GM18870 (cell line): ENCODE data around the gene RNF26.

Experiments used
- ATAC-seq: cut with Tn5 transposase; IDR thresholded peaks from one replicate; pipeline ENCODE4 v1.9.1; 2021; ENCODE audit warnings: moderate library complexity; ENCODE audit not compliant: unreplicated experiment

The RNF26 gene

DNA sequence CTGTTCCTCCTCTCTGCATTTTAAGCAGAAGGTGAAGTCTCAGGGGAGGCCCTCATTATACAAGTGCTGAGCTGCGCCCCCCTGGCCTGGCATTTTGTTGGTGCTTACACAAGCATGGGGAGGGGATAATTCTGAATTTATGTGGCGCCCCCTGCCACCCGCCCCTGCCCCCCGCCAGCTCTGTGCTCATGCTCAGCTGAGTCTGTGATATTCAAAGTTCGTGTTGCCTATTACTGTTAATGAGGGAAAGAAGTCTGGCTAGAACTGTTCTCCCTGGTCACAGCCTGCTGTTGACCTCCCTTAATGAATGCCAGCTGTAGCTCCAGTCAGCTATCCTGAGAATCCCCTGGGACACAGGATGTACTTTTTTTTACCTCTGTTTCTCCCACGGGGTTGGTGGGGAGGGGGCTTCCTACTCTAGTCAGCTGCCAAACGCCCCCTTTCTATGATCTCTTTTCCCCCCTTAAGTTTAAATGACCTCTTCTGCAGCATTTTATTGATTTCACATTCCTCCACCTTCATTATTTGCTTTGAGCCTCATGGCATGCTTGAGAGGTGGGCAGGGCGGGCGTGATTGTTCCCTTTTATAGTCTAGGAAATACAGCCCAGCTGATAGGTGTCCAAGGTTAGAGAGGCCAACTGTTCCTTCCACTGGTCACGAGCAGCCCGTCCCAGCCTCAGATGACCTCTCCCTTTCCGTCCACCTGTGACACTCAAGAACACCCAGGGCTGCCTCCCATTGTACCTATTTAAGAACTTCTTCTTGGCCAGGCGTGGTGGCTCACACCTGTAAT lies 35.0 kb downstream of the RNF26 start:
- no peak for ATAC-seq

DNA sequence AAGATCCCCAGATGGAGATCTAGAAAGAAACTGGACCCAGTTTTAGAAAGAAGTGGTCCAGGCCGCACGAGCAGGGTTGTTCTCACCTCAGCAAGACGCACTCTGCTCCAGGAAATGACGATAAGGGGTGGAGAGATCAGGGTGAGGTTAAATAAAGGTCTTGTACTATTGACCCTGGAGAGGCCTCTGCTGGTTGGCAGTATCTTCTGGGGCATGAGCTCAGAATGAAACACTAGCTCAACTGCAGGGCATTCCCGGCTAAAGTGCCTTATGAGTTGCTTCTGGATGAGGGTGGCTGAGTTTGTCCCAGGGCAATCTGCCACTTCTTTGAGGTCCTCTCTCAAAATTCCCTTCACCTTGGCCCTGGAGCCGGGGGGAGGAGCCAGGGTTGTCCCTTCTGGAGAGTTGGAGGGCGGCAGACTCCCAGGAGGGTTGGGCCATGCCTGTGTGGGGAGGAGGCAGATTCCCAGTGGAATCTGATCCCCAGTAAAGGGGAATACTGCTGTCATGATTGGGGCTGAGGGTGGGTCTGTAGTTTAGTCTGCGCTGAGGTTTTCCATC lies 36.2 kb downstream of the RNF26 start:
- ATAC-seq = no peak

GRCh38 chr11:119371067-119371601 lies 36.8 kb downstream of the RNF26 start:
- ATAC-seq = no peak

GRCh38 chr11:119371778-119372182 lies 37.5 kb downstream of the RNF26 start:
- ATAC-seq = no peak

- no peak for ATAC-seq
Observed at GRCh38 chr11:119372260-119373058, 38.1 kb downstream of the RNF26 start.

- ATAC-seq = no peak
Observed at GRCh38 chr11:119373059-119373920, 39.0 kb downstream of the RNF26 start.

DNA sequence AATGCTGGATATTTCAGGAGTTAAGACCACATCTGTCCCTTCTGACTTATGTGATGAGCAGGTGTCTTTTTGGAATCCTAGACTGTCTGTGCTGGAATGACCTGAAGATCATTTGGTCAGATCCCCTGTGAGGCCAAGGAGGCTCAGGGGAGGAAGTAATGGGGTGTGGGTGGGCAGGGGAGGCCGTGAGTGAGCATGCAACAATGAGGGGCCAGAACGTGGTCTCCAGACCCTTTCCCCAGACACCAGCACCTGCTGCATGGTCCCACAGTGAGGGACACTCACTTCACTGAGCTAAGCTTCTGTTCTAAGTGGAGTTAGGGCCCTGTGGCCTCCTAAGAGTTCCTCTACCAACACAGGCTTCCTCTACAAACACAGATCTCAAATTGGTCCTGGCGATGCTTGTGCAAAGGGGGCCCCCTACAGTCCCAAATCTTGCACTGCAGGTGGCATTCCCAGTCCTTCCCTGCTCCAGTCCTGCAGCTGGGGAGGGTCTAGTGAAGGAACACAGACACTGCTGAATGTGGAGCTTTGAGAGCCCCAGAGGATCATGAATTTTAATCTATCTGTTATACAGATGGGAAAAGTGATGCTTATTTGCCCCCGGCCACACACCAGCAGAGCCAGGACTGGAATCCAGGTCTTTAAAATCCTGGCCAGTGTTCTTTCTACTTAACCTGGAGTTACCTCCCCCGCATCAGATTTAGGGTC lies 39.7 kb downstream of the RNF26 start:
- ATAC-seq = no peak

DNA sequence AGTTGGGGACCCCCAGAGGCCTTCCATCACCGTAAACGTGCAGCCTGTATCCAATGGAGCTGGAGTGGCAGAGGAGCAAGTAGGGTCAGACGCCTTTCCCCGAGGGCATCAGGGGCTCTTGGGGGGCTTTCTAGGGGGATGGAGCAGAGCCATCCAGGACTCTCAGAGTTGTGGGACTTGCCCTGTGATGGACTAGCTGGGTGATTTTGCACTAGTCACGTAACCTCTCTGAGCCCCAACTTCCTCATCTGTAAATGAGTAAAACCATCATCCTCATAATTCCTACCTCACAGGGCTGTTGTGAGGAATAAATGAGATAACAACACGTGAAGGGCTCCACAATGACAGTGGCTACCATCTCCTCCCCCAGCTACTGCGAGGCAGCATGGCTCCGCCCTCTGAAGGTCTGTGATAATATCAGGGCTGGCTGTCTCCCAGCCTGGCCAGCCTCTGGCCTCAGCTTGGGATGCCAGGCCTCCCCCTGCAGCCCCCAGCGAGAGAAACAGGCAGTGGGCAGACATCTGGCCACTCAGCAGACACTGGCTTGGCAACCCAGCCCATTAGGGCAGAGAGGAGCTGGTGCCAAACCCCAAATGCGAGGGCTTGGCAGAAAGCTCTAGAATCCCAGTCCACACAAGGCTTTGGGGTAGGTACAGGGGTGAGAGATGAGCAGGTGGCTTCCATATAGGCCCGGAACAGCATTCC lies 40.5 kb downstream of the RNF26 start:
- no peak for ATAC-seq

GRCh38 chr11:119375337-119376196 lies 41.2 kb downstream of the RNF26 start:
- ATAC-seq = no peak

GRCh38 chr11:119376197-119376847 lies 42.0 kb downstream of the RNF26 start:
- no peak for ATAC-seq

DNA sequence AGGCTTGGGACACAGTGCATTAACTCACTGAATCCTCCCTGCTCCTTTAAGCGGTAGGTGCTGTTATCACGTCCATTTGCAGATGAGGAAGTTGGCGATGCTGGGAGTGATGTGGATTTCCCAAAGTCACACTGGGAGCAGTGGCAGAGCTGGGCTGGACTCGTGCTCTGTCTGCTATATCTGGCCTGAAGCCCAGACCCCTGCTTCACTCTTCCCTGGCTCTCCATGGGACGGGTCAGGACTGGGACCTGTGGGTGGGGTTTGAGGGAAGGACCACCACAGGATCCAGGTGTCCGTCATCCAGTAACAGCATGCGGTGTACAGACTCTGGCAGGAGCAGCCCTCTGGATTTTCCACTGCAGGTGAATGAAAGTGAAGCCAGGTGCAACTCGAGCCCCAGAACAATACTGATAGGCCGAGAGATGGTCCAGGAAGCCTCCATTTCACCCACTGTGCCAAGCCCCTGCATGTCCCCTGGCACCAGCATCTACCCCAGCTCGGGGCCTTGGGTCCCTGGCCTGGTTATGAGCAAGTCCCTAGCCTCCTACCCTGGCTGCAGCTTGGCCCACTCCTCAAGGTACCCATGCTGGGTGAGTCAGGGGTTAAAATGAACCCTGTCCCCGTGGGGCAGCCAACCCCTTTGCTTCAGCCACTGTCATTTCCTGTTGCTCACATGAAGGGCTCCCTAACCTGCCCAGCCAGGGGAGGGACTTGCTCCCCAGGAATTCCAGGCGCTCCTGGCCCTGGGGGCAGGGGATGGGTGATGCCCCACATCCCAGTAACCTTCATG lies 43.0 kb downstream of the RNF26 start:
- no peak for ATAC-seq

DNA sequence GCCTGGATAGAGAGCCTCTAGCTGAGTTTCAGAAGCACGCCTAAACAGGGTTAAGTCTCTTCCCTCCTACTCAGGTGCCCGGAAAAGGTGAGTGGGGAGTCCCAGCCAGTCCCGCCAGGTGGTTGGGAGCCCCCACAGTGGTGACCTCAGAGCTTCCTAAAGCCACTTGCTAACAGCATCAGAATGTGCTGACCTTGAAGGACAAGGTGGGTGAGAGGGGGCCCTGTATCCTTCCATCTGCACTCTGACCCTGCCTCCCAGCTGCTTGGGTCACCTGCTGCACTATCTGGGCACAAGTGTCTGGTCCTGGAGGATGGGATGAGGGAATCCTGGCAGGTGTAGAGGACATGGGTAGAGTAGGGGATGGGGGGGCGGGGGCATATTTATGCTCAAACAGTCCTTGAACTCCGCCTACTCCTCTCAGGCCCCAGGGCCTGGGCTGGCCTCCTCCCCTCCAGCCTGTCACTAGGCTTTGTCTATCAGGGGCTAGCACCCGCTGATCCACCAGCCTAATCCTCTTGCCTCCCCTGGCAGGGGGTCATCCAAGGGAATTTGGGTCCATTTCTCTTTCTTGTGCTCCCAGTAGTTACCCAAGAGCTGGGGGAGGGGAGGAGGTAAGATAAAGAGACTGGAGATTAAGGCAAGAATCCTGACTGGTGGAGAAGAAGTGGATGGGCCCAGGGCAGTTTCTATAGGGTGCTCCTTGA lies 43.8 kb downstream of the RNF26 start:
- ATAC-seq = no peak

DNA sequence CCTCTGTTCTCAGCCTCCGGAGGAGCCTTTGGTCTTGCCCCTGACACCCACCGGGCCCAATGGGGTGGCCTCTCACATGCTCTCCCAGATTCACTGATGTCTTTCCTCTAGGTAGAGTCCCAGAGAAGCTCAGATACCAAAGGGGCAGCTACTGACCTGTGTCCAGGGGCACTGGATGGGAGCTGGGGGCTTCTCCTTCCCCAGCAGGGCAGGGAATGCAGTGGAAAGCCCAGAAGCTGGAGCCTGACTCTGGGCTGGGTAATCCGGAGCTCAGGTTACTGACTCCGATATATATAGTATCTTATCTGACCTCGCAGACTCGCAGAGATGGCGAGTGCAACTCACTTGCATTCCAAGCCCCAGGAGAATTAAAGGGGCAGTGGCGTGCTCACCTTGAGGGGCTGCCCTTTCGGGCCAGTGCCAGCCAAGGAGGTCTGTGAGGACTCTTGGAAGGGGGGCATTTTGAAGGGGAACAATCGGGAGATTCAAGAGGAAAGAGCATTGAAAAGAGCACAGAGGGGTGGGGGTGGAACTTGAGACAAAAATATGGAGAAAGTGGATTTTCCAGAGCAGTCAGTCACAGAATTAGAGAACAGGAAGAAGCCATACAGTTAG lies 44.6 kb downstream of the RNF26 start:
- ATAC-seq = no peak

DNA sequence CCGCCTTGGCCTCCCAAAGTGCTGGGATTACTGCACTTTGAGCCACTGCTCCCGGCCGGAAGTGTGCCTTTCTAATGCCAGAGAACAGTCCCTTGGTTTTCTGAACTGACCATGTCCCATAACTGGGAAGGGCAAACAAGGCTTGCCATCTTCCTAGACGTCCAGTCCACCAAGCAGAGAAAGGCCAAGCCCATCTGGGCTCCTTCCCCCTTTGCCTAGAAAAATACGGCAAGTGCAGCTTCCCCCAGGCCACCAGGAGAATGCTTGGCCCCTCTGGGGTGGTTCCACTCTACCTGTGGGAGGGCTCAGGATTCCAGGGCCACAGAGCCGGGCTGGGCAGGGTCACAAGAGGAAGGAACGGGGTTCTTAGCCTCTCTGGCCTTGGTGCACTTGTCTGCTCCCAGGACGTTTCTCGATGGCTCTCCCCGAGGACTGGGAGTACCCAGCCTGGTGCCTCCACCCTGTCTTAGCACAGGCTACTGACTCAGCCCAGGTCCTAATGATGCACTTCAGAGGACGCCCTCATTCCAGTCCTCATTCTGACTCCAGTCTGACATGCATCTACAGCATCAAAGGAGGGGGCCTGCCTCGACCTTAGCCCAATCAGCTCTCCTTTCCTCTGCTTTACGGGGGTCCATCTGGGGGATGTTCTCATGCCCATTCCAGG lies 46.0 kb downstream of the RNF26 start:
- ATAC-seq = no peak

DNA sequence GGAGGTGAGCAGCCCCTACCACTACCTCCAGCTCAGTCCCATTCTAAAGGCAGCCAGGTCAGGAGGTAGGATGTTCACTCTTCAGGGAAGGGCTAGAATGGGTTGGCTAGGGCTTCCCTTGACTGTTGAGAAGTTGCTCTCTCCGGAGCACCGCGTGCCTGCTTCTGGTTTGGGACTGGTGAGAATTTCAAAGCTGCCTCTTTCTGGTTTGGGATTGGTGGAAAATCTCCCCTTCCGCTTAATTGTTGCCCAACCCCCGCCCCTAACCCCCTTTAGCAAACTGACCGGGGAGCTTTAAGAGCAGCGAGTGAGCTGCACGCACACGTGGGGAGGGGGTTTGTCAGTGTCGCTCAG lies 46.5 kb downstream of the RNF26 start:
- ATAC-seq = no peak
